K562 (cell line): ENCODE data around the gene ALKBH4. TPM values are rescaled to one million over a fixed set of nuclear protein-coding genes. Genes with fewer than 3 reads are reported as not detected.
A peak's percentile ranks its signal among the peaks of the same experiment; 100 is the strongest.

Experiments
- BRCA1 ChIP-seq, 2 experiments: fragments of 450-650 bp in 1 of 2; sonication (generic) in 1 of 2; formaldehyde crosslinking in 1 of 2; IDR thresholded peaks; 2 replicates each; pipeline versions ENCODE4 v1.5.0 to v1.6.1; 2017 to 2020; ENCODE audit warnings: mild to moderate bottlenecking in 1 of 2, missing genetic modification reagents in 1 of 2
- HNRNPLL ChIP-seq: fragments of 200-400 bp; formaldehyde crosslinking; IDR thresholded peaks from 2 replicates; pipeline ENCODE4 v1.6.1; 2017; ENCODE audit warnings: low read length, low read depth, mild to moderate bottlenecking; ENCODE audit not compliant: poor library complexity, severe bottlenecking
- KLF13 ChIP-seq: fragments of 450-650 bp; IDR thresholded peaks from 2 replicates; pipeline ENCODE4 v1.6.1; 2016; ENCODE audit warnings: missing genetic modification characterization, low read depth, mild to moderate bottlenecking, missing compliant biosample characterization, moderate library complexity, borderline replicate concordance
- RBM25 ChIP-seq: fragments of 200-400 bp; formaldehyde crosslinking; IDR thresholded peaks from 2 replicates; pipeline ENCODE4 v1.6.1; 2018; ENCODE audit warnings: low read length, low read depth, moderate library complexity; ENCODE audit not compliant: severe bottlenecking
- YY1 ChIP-seq, 3 experiments: IDR thresholded peaks; 2 replicates each; pipeline ENCODE4 v1.6.1; 2011; ENCODE audit warnings: low read length in 2 of 3, mild to moderate bottlenecking in 2 of 3, moderate library complexity in 2 of 3, borderline replicate concordance in 1 of 3, control low read depth in 1 of 3, low read depth in 1 of 3; ENCODE audit not compliant: insufficient read depth in 3 of 3, insufficient replicate concordance in 2 of 3, control insufficient read depth in 1 of 3, insufficient read length in 1 of 3; ENCODE audit errors: extremely low read depth in 1 of 3
- polyA plus RNA-seq, 8 experiments: library from polyadenylated mRNA; depleted of rRNA in 4 of 8; stranded (reverse) in 5 of 8; unstranded in 3 of 8; fragments of >200 nt; fragmentation: Nextera tagmentation in 2 of 8; fragmentation: Illumina TruSeq in 1 of 8; extraction: Ambion mirVana in 2 of 8; extraction: Trizol in 1 of 8; gene quantifications; 2 replicates each; pipeline versions ENCODE4 v1.2.1 to v1.2.3, GENCODE V29; 2011 to 2014; ENCODE audit warnings: inconsistent platforms in 1 of 8, missing spikeins in 1 of 8
- total RNA-seq, 7 experiments: library from RNA; depleted of rRNA in 6 of 7; stranded (reverse); fragments of >200 nt in 6 of 7; fragmentation: Illumina TruSeq in 2 of 7; extraction: Trizol in 2 of 7; gene quantifications; 2 replicates each; pipeline versions ENCODE4 v1.2.1 to v1.2.3, GENCODE V29; 2011 to 2021; ENCODE audit warnings: low replicate concordance in 1 of 7
- TF ChIP-seq, protein P1 (sequence below): sonication (generic); formaldehyde crosslinking; IDR thresholded peaks from 2 replicates; pipeline ENCODE4 v1.8.1; 2023; ENCODE audit warnings: missing genetic modification reagents, mild to moderate bottlenecking, borderline replicate concordance
- TF ChIP-seq, protein P2 (sequence below), 2 experiments: fragments of 450-650 bp in 1 of 2; sonication (generic) in 1 of 2; formaldehyde crosslinking in 1 of 2; IDR thresholded peaks; 2 replicates each; pipeline versions ENCODE4 v1.7.1 to v1.9.0; 2016 to 2022; ENCODE audit warnings: inconsistent platforms in 1 of 2, mild to moderate bottlenecking in 1 of 2, missing genetic modification reagents in 1 of 2

The ALKBH4 gene
- total and polyA plus RNA-seq, 9 of the 15 experiments (the other 6 are each of a cell fraction or from before 2014, with no cell fraction given): 4.6 to 21.4 (median 11.8) TPM

GRCh38 chr7:102434039-102434486 is 30.6 kb downstream of the ALKBH4 start (continued):
- TF ChIP-seq, protein P1, sequence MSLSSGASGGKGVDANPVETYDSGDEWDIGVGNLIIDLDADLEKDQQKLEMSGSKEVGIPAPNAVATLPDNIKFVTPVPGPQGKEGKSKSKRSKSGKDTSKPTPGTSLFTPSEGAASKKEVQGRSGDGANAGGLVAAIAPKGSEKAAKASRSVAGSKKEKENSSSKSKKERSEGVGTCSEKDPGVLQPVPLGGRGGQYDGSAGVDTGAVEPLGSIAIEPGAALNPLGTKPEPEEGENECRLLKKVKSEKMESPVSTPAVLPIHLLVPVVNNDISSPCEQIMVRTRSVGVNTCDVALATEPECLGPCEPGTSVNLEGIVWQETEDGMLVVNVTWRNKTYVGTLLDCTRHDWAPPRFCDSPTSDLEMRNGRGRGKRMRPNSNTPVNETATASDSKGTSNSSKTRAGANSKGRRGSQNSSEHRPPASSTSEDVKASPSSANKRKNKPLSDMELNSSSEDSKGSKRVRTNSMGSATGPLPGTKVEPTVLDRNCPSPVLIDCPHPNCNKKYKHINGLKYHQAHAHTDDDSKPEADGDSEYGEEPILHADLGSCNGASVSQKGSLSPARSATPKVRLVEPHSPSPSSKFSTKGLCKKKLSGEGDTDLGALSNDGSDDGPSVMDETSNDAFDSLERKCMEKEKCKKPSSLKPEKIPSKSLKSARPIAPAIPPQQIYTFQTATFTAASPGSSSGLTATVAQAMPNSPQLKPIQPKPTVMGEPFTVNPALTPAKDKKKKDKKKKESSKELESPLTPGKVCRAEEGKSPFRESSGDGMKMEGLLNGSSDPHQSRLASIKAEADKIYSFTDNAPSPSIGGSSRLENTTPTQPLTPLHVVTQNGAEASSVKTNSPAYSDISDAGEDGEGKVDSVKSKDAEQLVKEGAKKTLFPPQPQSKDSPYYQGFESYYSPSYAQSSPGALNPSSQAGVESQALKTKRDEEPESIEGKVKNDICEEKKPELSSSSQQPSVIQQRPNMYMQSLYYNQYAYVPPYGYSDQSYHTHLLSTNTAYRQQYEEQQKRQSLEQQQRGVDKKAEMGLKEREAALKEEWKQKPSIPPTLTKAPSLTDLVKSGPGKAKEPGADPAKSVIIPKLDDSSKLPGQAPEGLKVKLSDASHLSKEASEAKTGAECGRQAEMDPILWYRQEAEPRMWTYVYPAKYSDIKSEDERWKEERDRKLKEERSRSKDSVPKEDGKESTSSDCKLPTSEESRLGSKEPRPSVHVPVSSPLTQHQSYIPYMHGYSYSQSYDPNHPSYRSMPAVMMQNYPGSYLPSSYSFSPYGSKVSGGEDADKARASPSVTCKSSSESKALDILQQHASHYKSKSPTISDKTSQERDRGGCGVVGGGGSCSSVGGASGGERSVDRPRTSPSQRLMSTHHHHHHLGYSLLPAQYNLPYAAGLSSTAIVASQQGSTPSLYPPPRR: no peak
- TF ChIP-seq KLF13 (tag): no peak
- TF ChIP-seq HNRNPLL: no peak
- no peak for TF ChIP-seq RBM25
- no peak for TF ChIP-seq BRCA1 (IDR thresholded peaks at IDR 0.05)
- no peak for TF ChIP-seq BRCA1 (CRISPR knock-in tag; IDR thresholded peaks at IDR 0.05)
- TF ChIP-seq, protein P2, sequence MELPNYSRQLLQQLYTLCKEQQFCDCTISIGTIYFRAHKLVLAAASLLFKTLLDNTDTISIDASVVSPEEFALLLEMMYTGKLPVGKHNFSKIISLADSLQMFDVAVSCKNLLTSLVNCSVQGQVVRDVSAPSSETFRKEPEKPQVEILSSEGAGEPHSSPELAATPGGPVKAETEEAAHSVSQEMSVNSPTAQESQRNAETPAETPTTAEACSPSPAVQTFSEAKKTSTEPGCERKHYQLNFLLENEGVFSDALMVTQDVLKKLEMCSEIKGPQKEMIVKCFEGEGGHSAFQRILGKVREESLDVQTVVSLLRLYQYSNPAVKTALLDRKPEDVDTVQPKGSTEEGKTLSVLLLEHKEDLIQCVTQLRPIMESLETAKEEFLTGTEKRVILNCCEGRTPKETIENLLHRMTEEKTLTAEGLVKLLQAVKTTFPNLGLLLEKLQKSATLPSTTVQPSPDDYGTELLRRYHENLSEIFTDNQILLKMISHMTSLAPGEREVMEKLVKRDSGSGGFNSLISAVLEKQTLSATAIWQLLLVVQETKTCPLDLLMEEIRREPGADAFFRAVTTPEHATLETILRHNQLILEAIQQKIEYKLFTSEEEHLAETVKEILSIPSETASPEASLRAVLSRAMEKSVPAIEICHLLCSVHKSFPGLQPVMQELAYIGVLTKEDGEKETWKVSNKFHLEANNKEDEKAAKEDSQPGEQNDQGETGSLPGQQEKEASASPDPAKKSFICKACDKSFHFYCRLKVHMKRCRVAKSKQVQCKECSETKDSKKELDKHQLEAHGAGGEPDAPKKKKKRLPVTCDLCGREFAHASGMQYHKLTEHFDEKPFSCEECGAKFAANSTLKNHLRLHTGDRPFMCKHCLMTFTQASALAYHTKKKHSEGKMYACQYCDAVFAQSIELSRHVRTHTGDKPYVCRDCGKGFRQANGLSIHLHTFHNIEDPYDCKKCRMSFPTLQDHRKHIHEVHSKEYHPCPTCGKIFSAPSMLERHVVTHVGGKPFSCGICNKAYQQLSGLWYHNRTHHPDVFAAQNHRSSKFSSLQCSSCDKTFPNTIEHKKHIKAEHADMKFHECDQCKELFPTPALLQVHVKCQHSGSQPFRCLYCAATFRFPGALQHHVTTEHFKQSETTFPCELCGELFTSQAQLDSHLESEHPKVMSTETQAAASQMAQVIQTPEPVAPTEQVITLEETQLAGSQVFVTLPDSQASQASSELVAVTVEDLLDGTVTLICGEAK (IDR thresholded peaks at IDR 0.05): peak; percentile 63; the same call in 1 of the 2 replicates
- TF ChIP-seq, protein P2 (CRISPR knock-in tag; IDR thresholded peaks at IDR 0.05): no peak
- TF ChIP-seq YY1 (IDR thresholded peaks at IDR 0.05; ENCODE audit: borderline replicate concordance in 1 of 3, control insufficient read depth in 1 of 3, extremely low read depth in 1 of 3, insufficient read depth in 3 of 3, insufficient read length in 1 of 3, insufficient replicate concordance in 2 of 3, low read depth in 1 of 3, low read length in 2 of 3): peak in 1 of 3 experiments; percentile 3
